ENCODE results near the gene STIMATE. TPM values are rescaled to one million over a fixed set of nuclear protein-coding genes. Genes with fewer than 3 reads are reported as not detected.

Gene STIMATE
- polyA plus RNA-seq, 1 donor from 2014 or later, result 14.6 TPM

- Histone ChIP-seq H3K79me2 (replicated peaks; ENCODE audit: insufficient read depth, low read length) (no peaks in the 10 kb centered on the region), H4K20me1 (ENCODE audit: insufficient read depth) (no peaks in the 10 kb centered on the region), H2AFZ (ENCODE audit: low read depth, low read length) (no peak overlapping the region), H3K4me3 (ENCODE audit: low read length) (no peak overlapping the region), H3K27ac (ENCODE audit: low read length) (no peak overlapping the region), H3K36me3 (ENCODE audit: insufficient read depth, low read length) (no peaks in the 10 kb centered on the region), H3K4me2 (ENCODE audit: low read length) (no peak overlapping the region), H3K9me2 (ENCODE audit: insufficient read depth, low read length) (no peaks in the 10 kb centered on the region), H3K27me3 (ENCODE audit: insufficient read depth, low read depth, low read length) (no peaks in the 10 kb centered on the region), H3F3A (ENCODE audit: insufficient read depth, low read length, poor library complexity, severe bottlenecking) (no peaks in the 10 kb centered on the region), H3K9me3 (ENCODE audit: low read length) (no peaks in the 10 kb centered on the region), H3K9ac (ENCODE audit: low read length) (no peak overlapping the region)
- TF ChIP-seq POLR2AphosphoS5 (IDR thresholded peaks at IDR 0.05) (no peak), EP300 (conservative IDR thresholded peaks at IDR 0.05; ENCODE audit: poor library complexity, severe bottlenecking) (no peak)
Observed at GRCh38 chr3:52843881-52844280, 53.5 kb downstream of the STIMATE start.

- Histone ChIP-seq H4K20me1 (ENCODE audit: insufficient read depth) (no peaks in the 10 kb centered on the region), H2AFZ (ENCODE audit: low read depth, low read length) (no peak overlapping the region), H3F3A (ENCODE audit: insufficient read depth, low read length, poor library complexity, severe bottlenecking) (no peaks in the 10 kb centered on the region), H3K9me3 (ENCODE audit: low read length) (no peaks in the 10 kb centered on the region), H3K9me2 (ENCODE audit: insufficient read depth, low read length) (no peaks in the 10 kb centered on the region), H3K9ac (ENCODE audit: low read length) (no peak overlapping the region), H3K4me3 (ENCODE audit: low read length) (no peak overlapping the region), H3K27me3 (ENCODE audit: insufficient read depth, low read depth, low read length) (no peaks in the 10 kb centered on the region), H3K79me2 (replicated peaks; ENCODE audit: insufficient read depth, low read length) (no peaks in the 10 kb centered on the region), H3K36me3 (ENCODE audit: insufficient read depth, low read length) (no peaks in the 10 kb centered on the region), H3K27ac (ENCODE audit: low read length) (no peak overlapping the region), H3K4me2 (ENCODE audit: low read length) (no peak overlapping the region)
- TF ChIP-seq REST (IDR thresholded peaks at IDR 0.05; ENCODE audit: borderline replicate concordance) (no peak), EP300 (conservative IDR thresholded peaks at IDR 0.05; ENCODE audit: poor library complexity, severe bottlenecking) (no peak), CTCF (IDR thresholded peaks at IDR 0.05; ENCODE audit: poor library complexity, severe bottlenecking) (no peak), SMC3 (conservative IDR thresholded peaks at IDR 0.05; ENCODE audit: poor library complexity) (no peak), RAD21 (conservative IDR thresholded peaks at IDR 0.05) (no peak), TAF1 (IDR thresholded peaks at IDR 0.05; ENCODE audit: low read depth) (no peak), EZH2 (IDR thresholded peaks at IDR 0.05; ENCODE audit: borderline replicate concordance, insufficient read depth, low read length, poor library complexity, severe bottlenecking) (no peak), MXI1 (conservative IDR thresholded peaks at IDR 0.05; ENCODE audit: poor library complexity, severe bottlenecking) (no peak), POLR2AphosphoS5 (IDR thresholded peaks at IDR 0.05) (no peak)
Observed at GRCh38 chr3:52843108-52843865, 54.1 kb downstream of the STIMATE start.

Measured in neural cell (in vitro differentiated cells).